CD14-positive monocyte (primary cell): ENCODE results near the gene CLRN3. TPM values are rescaled to one million over a fixed set of nuclear protein-coding genes. Genes with fewer than 3 reads are reported as not detected.

Source experiments
- DNase-seq, 3 donors: peaks; one replicate each; pipeline ENCODE4 v3.0.0-alpha.2; 2011 to 2022
- H2AFZ ChIP-seq: 2 replicates; pipeline ENCODE4 v1.6.0; 2012; ENCODE audit warnings: mild to moderate bottlenecking, low read depth, low read length, inconsistent platforms; ENCODE audit not compliant: insufficient read depth, poor library complexity, severe bottlenecking
- H3K27ac ChIP-seq, 2 donors: 1 replicate in 1 of 2; 2 replicates in 1 of 2; pipeline ENCODE4 v1.5.1; 2012 to 2013; ENCODE audit warnings: low read length in 2 of 2, control low read depth in 1 of 2, inconsistent platforms in 1 of 2, low read depth in 1 of 2, mild to moderate bottlenecking in 1 of 2
- H3K27me3 ChIP-seq, 2 donors: one replicate each; pipeline versions ENCODE4 v1.6.0 to v1.6.1; 2011 to 2013; ENCODE audit warnings: low read length in 2 of 2; ENCODE audit not compliant: control insufficient read depth in 2 of 2, insufficient read depth in 2 of 2
- H3K36me3 ChIP-seq, 2 donors: replicated peaks in 1 of 2; 1 replicate in 1 of 2; 2 replicates in 1 of 2; pipeline versions ENCODE4 v1.5.1 to v1.6.1; 2012 to 2013; ENCODE audit warnings: low read length in 2 of 2, control low read depth in 1 of 2, inconsistent platforms in 1 of 2, mild to moderate bottlenecking in 1 of 2; ENCODE audit not compliant: insufficient read depth in 2 of 2, control insufficient read depth in 1 of 2
- H3K4me1 ChIP-seq, 2 donors: 1 replicate in 1 of 2; 2 replicates in 1 of 2; pipeline versions ENCODE4 v1.5.1 to v1.6.1; 2012 to 2013; ENCODE audit warnings: low read length in 2 of 2, control low read depth in 1 of 2, inconsistent platforms in 1 of 2, mild to moderate bottlenecking in 1 of 2, moderate library complexity in 1 of 2; ENCODE audit not compliant: insufficient read depth in 2 of 2, control insufficient read depth in 1 of 2
- H3K4me2 ChIP-seq: replicated peaks from 2 replicates; pipeline ENCODE3; 2012; ENCODE audit warnings: low read length, moderate library complexity, mild to moderate bottlenecking; ENCODE audit not compliant: poor library complexity, severe bottlenecking; ENCODE audit errors: extremely low read depth
- H3K4me3 ChIP-seq, 3 experiments: fragments of 200-600 bp in 1 of 3; sonication (generic) in 1 of 3; replicated peaks in 1 of 3; 1 replicate in 2 of 3; 2 replicates in 1 of 3; pipeline ENCODE4 v1.5.1; 2011 to 2013; ENCODE audit warnings: low read length in 3 of 3, mild to moderate bottlenecking in 3 of 3, control low read depth in 2 of 3, low read depth in 2 of 3, inconsistent platforms in 1 of 3, moderate library complexity in 1 of 3
- H3K79me2 ChIP-seq: 2 replicates; pipeline ENCODE4 v1.6.0; 2012; ENCODE audit warnings: mild to moderate bottlenecking, control low read depth, inconsistent platforms, low read length, moderate library complexity; ENCODE audit not compliant: insufficient read depth
- H3K9ac ChIP-seq: 2 replicates; pipeline ENCODE4 v1.6.0; 2017; ENCODE audit warnings: low read length, mild to moderate bottlenecking; ENCODE audit not compliant: insufficient read depth, poor library complexity, severe bottlenecking
- H3K9me3 ChIP-seq, 2 donors: replicated peaks in 1 of 2; 1 replicate in 1 of 2; 2 replicates in 1 of 2; pipeline versions ENCODE4 v1.5.1 to v1.6.1; 2012 to 2013; ENCODE audit warnings: low read length in 2 of 2, control low read depth in 1 of 2; ENCODE audit not compliant: control insufficient read depth in 1 of 2, insufficient read depth in 1 of 2
- H4K20me1 ChIP-seq: 2 replicates; pipeline ENCODE4 v1.6.0; 2012; ENCODE audit warnings: mild to moderate bottlenecking, low read length, control low read depth, moderate library complexity; ENCODE audit not compliant: insufficient read depth
- H3K27ac Mint-ChIP-seq, 7 donors: one replicate each; pipeline ENCODE4 v1.8.0; 2020; ENCODE audit warnings: mild to moderate bottlenecking in 7 of 7, mixed read lengths in 7 of 7, moderate library complexity in 6 of 7, inconsistent platforms in 2 of 7
- H3K27me3 Mint-ChIP-seq, 3 donors: one replicate each; pipeline ENCODE4 v1.8.0; 2021 to 2022; ENCODE audit warnings: low read depth in 3 of 3, mild to moderate bottlenecking in 3 of 3, mixed read lengths in 3 of 3, moderate library complexity in 3 of 3, inconsistent platforms in 1 of 3
- H3K36me3 Mint-ChIP-seq, 2 donors: one replicate each; pipeline ENCODE4 v1.8.0; 2020; ENCODE audit warnings: mixed read lengths in 2 of 2, inconsistent platforms in 1 of 2, mild to moderate bottlenecking in 1 of 2
- H3K4me1 Mint-ChIP-seq: one replicate; pipeline ENCODE4 v1.8.0; 2020; ENCODE audit warnings: mild to moderate bottlenecking, mixed read lengths
- H3K4me3 Mint-ChIP-seq, 2 donors: one replicate each; pipeline ENCODE4 v1.8.0; 2020; ENCODE audit warnings: mild to moderate bottlenecking in 2 of 2, mixed read lengths in 2 of 2, moderate library complexity in 1 of 2
- H3K9me3 Mint-ChIP-seq, 7 donors: one replicate each; pipeline ENCODE4 v1.8.0; 2020 to 2022; ENCODE audit warnings: mixed read lengths in 7 of 7, mild to moderate bottlenecking in 6 of 7, moderate library complexity in 6 of 7, inconsistent platforms in 2 of 7
- WGBS: methylation state at CpG from one replicate; pipeline ENCODE4 v1.1.5; 2013; ENCODE audit warnings: missing lambda C conversion rate; ENCODE audit not compliant: insufficient coverage; 5-methylcytosine and 5-hydroxymethylcytosine counted together
- intact Hi-C, 2 donors: fragments of 100-400 bp; cut with micrococcal nuclease; formaldehyde crosslinking; loops; one replicate each; pipeline versions ENCODE4 v1.15.0 to v1.15.1; 2023
- polyA plus RNA-seq, 3 donors: library from polyadenylated mRNA; depleted of rRNA in 1 of 3; unstranded in 2 of 3; stranded (reverse) in 1 of 3; fragments of 300-500 nt in 2 of 3; fragments of >200 nt in 1 of 3; fragmentation: Illumina TruSeq in 2 of 3; gene quantifications; 1 replicate in 2 of 3; 2 replicates in 1 of 3; pipeline ENCODE4 v1.2.3, GENCODE V29; 2012 to 2021
- TF ChIP-seq, protein P1 (sequence below): fragments of 200-600 bp; IDR thresholded peaks from one replicate; pipeline ENCODE4 v1.8.0; 2022; ENCODE audit warnings: antibody characterized with exemption, mild to moderate bottlenecking

The CLRN3 gene
- polyA plus RNA-seq, 3 donors, result 0.16 TPM; not detected in 2

DNA sequence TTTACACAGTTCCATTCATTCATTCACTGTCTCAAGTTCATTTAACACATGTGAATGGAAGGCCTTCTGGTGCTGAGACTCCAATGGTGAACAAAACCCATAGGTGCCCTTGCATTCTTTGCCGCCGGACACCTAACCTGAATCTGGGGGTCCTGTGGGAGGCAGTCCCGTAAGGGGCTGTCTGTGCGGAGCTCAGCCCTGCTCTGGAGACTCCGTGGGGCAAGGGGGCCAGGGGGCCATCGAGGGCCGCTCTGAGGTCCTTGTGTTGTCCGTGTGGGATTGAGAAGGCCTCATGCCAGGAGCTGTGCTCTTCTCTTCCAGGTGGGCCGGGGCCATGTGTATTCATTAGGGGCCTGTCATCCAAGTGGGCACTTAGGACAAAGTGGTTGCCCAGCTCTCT lies 29.5 kb upstream of the CLRN3 start:
- H3K9me3 Mint-ChIP-seq, result peaks cover 0 to 2% (median 0%) of the 10 kb centered on the region in 7 donors
- Histone ChIP-seq H4K20me1 (peaks cover 6% of the 10 kb centered on the region), H3K79me2 (peaks cover 90% of the 10 kb centered on the region), H3K4me3 (peak overlapping the region in 1 of 3 experiments; percentile 67), H3K4me1 (peaks cover 100% of the 10 kb centered on the region in 2 donors), H3K36me3 (no peaks in the 10 kb centered on the region), H3K9ac (peak overlapping the region; percentile 41), H3K4me2 (peak overlapping the region; percentile 71), H2AFZ (no peak overlapping the region), H3K27me3 (no peaks in the 10 kb centered on the region), H3K27ac (peak overlapping the region; percentile 76 to 91), H3K9me3 (no peaks in the 10 kb centered on the region)
- peak overlapping the region; percentile 87 to 96 (median 95) for H3K27ac Mint-ChIP-seq
- TF ChIP-seq, protein P1, sequence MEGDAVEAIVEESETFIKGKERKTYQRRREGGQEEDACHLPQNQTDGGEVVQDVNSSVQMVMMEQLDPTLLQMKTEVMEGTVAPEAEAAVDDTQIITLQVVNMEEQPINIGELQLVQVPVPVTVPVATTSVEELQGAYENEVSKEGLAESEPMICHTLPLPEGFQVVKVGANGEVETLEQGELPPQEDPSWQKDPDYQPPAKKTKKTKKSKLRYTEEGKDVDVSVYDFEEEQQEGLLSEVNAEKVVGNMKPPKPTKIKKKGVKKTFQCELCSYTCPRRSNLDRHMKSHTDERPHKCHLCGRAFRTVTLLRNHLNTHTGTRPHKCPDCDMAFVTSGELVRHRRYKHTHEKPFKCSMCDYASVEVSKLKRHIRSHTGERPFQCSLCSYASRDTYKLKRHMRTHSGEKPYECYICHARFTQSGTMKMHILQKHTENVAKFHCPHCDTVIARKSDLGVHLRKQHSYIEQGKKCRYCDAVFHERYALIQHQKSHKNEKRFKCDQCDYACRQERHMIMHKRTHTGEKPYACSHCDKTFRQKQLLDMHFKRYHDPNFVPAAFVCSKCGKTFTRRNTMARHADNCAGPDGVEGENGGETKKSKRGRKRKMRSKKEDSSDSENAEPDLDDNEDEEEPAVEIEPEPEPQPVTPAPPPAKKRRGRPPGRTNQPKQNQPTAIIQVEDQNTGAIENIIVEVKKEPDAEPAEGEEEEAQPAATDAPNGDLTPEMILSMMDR, result no peak
- no peak for DNase-seq
- 94% methylated on average over 8 of the region's 9 CpGs for WGBS
- peak overlapping the region; percentile 34 to 57 for H3K4me3 Mint-ChIP-seq
- peaks cover 99% of the 10 kb centered on the region for H3K4me1 Mint-ChIP-seq
- peaks cover 5 to 17% of the 10 kb centered on the region in 2 donors for H3K36me3 Mint-ChIP-seq
- peaks cover 0 to 1% (median 0%) of the 10 kb centered on the region in 3 donors for H3K27me3 Mint-ChIP-seq
- intact Hi-C loops, result loop anchor here in 1 of 2 donors (5.0 kb wide), 1 partner anchor 70 kb away; no protein-coding TSS in a partner anchor

DNA sequence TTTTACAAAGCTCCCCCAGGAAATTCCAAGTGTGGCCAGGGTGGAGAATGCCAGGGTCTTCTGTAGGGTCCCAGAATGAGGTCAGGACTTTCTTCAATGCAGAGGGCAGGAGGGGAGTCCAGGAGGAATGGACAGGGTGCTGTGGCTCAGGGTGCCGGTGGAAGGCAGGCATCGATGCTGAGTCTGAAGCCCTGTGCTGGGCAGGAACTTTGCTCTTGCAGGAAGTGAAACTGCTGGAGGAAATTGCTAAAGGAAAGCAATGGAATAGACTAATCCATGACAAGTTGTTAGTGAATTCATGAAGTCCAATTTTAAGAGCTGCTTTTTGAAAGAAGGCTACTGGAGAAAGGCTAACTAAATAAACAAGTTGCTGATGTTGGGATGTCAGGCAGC lies 29.0 kb upstream of the CLRN3 start:
- Mint-ChIP-seq H3K9me3 (peaks cover 0 to 3% (median 0%) of the 10 kb centered on the region in 7 donors), H3K4me3 (peak overlapping the region; percentile 47 to 71), H3K27me3 (peaks cover 0 to 2% (median 0%) of the 10 kb centered on the region in 3 donors), H3K36me3 (peaks cover 7 to 22% of the 10 kb centered on the region in 2 donors), H3K27ac (peak overlapping the region; percentile 87 to 96 (median 95)), H3K4me1 (peaks cover 99% of the 10 kb centered on the region)
- Histone ChIP-seq H2AFZ (peak overlapping the region; percentile 32), H4K20me1 (peaks cover 7% of the 10 kb centered on the region), H3K9me3 (peaks cover under 1 to 2% of the 10 kb centered on the region in 2 donors), H3K27ac (peak overlapping the region; percentile 76 to 91), H3K9ac (peak overlapping the region; percentile 41), H3K79me2 (peaks cover 90% of the 10 kb centered on the region), H3K36me3 (no peaks in the 10 kb centered on the region), H3K4me2 (peak overlapping the region; percentile 71), H3K4me3 (peak overlapping the region in 1 of 3 experiments; percentile 67), H3K4me1 (peaks cover 100% of the 10 kb centered on the region in 2 donors), H3K27me3 (no peaks in the 10 kb centered on the region)
- WGBS, result 0% methylated on average over 2 of the region's 2 CpGs
- DNase-seq, result peak; percentile 66 to 87 (median 80)
- TF ChIP-seq, protein P1, result no peak
- intact Hi-C loops, result loop anchor here in 1 of 2 donors (5.0 kb wide), 1 partner anchor 71 kb away; no protein-coding TSS in a partner anchor
